B cell (primary cell): Measurements from ENCODE around the gene HPX. TPM values are rescaled to one million over a fixed set of nuclear protein-coding genes. Genes with fewer than 3 reads are reported as not detected.

Experiments used
- ATAC-seq: fragments of 200-7000 bp; cut with Tn5 transposase; one replicate; pipeline ENCODE4 v1.10.0; 2021; ENCODE audit warnings: low read depth, mild to moderate bottlenecking, moderate number of reproducible peaks, moderate library complexity
- CTCF ChIA-PET: fragments of 350-600 bp; sonication (Branson Sonifier 250); formaldehyde crosslinking; loops from one replicate; lab custom pipeline; 2021; ENCODE audit warnings: antibody characterized with exemption, inconsistent platforms; lab: Charles Lee
- POLR2A ChIA-PET: fragments of 350-600 bp; sonication (Branson Sonifier 250); formaldehyde crosslinking; loops from one replicate; lab custom pipeline; 2021; ENCODE audit warnings: antibody characterized with exemption; lab: Charles Lee
- DNase-seq: peaks from one replicate; pipeline ENCODE4 v3.0.0; 2013
- H2AFZ ChIP-seq: 2 replicates; pipeline ENCODE4 v1.6.1; 2012; ENCODE audit warnings: mild to moderate bottlenecking, low read depth, low read length; ENCODE audit not compliant: insufficient read depth, poor library complexity, severe bottlenecking
- H3K27ac ChIP-seq, 2 donors: 1 replicate in 1 of 2; 2 replicates in 1 of 2; pipeline ENCODE4 v1.5.1; 2012 to 2013; ENCODE audit warnings: low read length in 2 of 2, mild to moderate bottlenecking in 2 of 2, moderate library complexity in 1 of 2
- H3K27me3 ChIP-seq, 4 experiments: fragments of 200-600 bp in 1 of 4; sonication (generic) in 1 of 4; replicated peaks in 1 of 4; 1 replicate in 2 of 4; 2 replicates in 2 of 4; pipeline versions ENCODE4 v1.6.1 to v1.7.0; 2013 to 2016; ENCODE audit warnings: low read length in 3 of 4, mild to moderate bottlenecking in 2 of 4, mixed read lengths in 1 of 4, moderate library complexity in 1 of 4; ENCODE audit not compliant: insufficient read depth in 4 of 4, control insufficient read depth in 3 of 4; ENCODE audit errors: control extremely low read depth in 1 of 4
- H3K36me3 ChIP-seq, 2 experiments: replicated peaks in 1 of 2; 1 replicate in 1 of 2; 2 replicates in 1 of 2; pipeline versions ENCODE4 v1.6.1 to v1.7.1; 2013; ENCODE audit warnings: low read length in 1 of 2; ENCODE audit not compliant: insufficient read depth in 2 of 2, control insufficient read depth in 1 of 2; ENCODE audit errors: control extremely low read depth in 1 of 2, extremely low read depth in 1 of 2
- H3K4me1 ChIP-seq, 2 donors: fragments of 200-600 bp in 1 of 2; sonication (generic) in 1 of 2; 1 replicate in 1 of 2; 2 replicates in 1 of 2; pipeline versions ENCODE4 v1.5.1 to v1.6.1; 2013 to 2017; ENCODE audit warnings: low read length in 2 of 2; ENCODE audit not compliant: control insufficient read depth in 2 of 2, insufficient read depth in 2 of 2
- H3K4me2 ChIP-seq: replicated peaks from 2 replicates; pipeline ENCODE3; 2012; ENCODE audit warnings: mild to moderate bottlenecking, low read depth, low read length; ENCODE audit not compliant: poor library complexity, severe bottlenecking
- H3K4me3 ChIP-seq, 5 experiments: fragments of 200-600 bp in 1 of 5; sonication (generic) in 1 of 5; 1 replicate in 3 of 5; 2 replicates in 2 of 5; pipeline versions ENCODE4 v1.5.1 to v1.7.0; 2011 to 2016; ENCODE audit warnings: low read length in 4 of 5, mild to moderate bottlenecking in 4 of 5, low read depth in 2 of 5, control low read depth in 1 of 5, moderate library complexity in 1 of 5; ENCODE audit not compliant: insufficient read depth in 1 of 5; ENCODE audit errors: control extremely low read depth in 1 of 5, extremely low read depth in 1 of 5
- H3K79me2 ChIP-seq: fragments of 200-600 bp; sonication (generic); one replicate; pipeline ENCODE4 v1.6.0; 2016; ENCODE audit warnings: low read length; ENCODE audit not compliant: control insufficient read depth, insufficient read depth
- H3K9ac ChIP-seq: fragments of 200-600 bp; sonication (generic); 2 replicates; pipeline ENCODE4 v1.6.1; 2017; ENCODE audit warnings: mild to moderate bottlenecking, low read length, moderate library complexity
- H3K9me3 ChIP-seq, 3 donors: one replicate each; pipeline versions ENCODE4 v1.6.1 to v1.7.1; 2013; ENCODE audit warnings: low read length in 2 of 3; ENCODE audit not compliant: control insufficient read depth in 2 of 3, insufficient read depth in 1 of 3; ENCODE audit errors: control extremely low read depth in 1 of 3
- H4K20me1 ChIP-seq: 2 replicates; pipeline ENCODE4 v1.6.0; 2012; ENCODE audit warnings: mild to moderate bottlenecking, low read length; ENCODE audit not compliant: insufficient read depth, control insufficient read depth, poor library complexity, severe bottlenecking
- H3K27ac Mint-ChIP-seq: one replicate; pipeline ENCODE4 v1.8.0; 2021; ENCODE audit warnings: mixed read lengths
- H3K27me3 Mint-ChIP-seq: one replicate; pipeline ENCODE4 v1.8.0; 2021; ENCODE audit warnings: mixed read lengths
- H3K4me1 Mint-ChIP-seq: one replicate; pipeline ENCODE4 v1.8.0; 2021; ENCODE audit warnings: mixed read lengths
- H3K4me3 Mint-ChIP-seq: one replicate; pipeline ENCODE4 v1.8.0; 2021; ENCODE audit warnings: mixed read lengths
- H3K9me3 Mint-ChIP-seq: one replicate; pipeline ENCODE4 v1.8.0; 2022; ENCODE audit warnings: mixed read lengths; ENCODE audit not compliant: insufficient read depth
- CTCF ChIP-seq: fragments of 200-600 bp; IDR thresholded peaks from one replicate; pipeline ENCODE4 v1.8.0; 2022; ENCODE audit warnings: antibody characterized with exemption, mild to moderate bottlenecking
- EZH2 ChIP-seq: IDR thresholded peaks from 2 replicates; pipeline ENCODE4 v1.6.1; 2012; ENCODE audit warnings: borderline replicate concordance, low read depth, mild to moderate bottlenecking, moderate library complexity, low read length; ENCODE audit not compliant: insufficient read depth, poor library complexity, severe bottlenecking
- WGBS: methylation state at CpG from one replicate; pipeline ENCODE4 v1.1.5; 2013; ENCODE audit warnings: missing lambda C conversion rate; ENCODE audit not compliant: insufficient coverage; 5-methylcytosine and 5-hydroxymethylcytosine counted together
- intact Hi-C: fragments of 100-400 bp; cut with micrococcal nuclease; formaldehyde crosslinking; loops from one replicate; pipeline ENCODE4 v1.10.0; 2022
- polyA plus RNA-seq: library from polyadenylated mRNA; depleted of rRNA; stranded (reverse); fragments of >200 nt; gene quantifications from 2 replicates; pipeline ENCODE4 v1.2.3, GENCODE V29; 2012
- total RNA-seq, 2 donors: library from RNA; stranded (reverse); fragments of 120-200 nt in 1 of 2; gene quantifications; 1 replicate in 1 of 2; 2 replicates in 1 of 2; pipeline versions ENCODE4 v1.2.3 to v1.2.4, GENCODE V29; 2013 to 2022

HPX gene
- total and polyA plus RNA-seq, 2 donors (not counting 1 experiment from before 2014, with no cell fraction given) = 0.64 to 1.1 TPM

GRCh38 chr11:6468712-6469495 lies 28.1 kb upstream of the HPX start:
- POLR2A ChIA-PET = no interaction called here
- WGBS = 41% methylated on average over 4 of the region's 6 CpGs
- no peaks in the 10 kb centered on the region for H3K9me3 ChIP-seq
- ATAC-seq (no peak), DNase-seq (no peak)
- no peaks in the 10 kb centered on the region for H3K27me3 Mint-ChIP-seq
- H3K27me3 ChIP-seq = peaks cover 0 to 5% (median 0%) of the 10 kb centered on the region in 4 experiments
- CTCF ChIA-PET = interaction anchor here (1.4 to 1.7 kb wide), 3 partner anchors 21 to 90 kb away, joined by 3 to 5 read pairs (median 4); no protein-coding TSS in a partner anchor
- H3K27ac Mint-ChIP-seq = no peak overlapping the region
- peaks cover 0 to 3% of the 10 kb centered on the region in 2 experiments for H3K36me3 ChIP-seq
- H3K4me1 Mint-ChIP-seq = peaks cover 14% of the 10 kb centered on the region
- no peak overlapping the region for H3K9ac ChIP-seq
- H3K4me3 ChIP-seq = no peak overlapping the region
- H3K79me2 ChIP-seq = no peaks in the 10 kb centered on the region
- H3K4me1 ChIP-seq = peaks cover 8 to 12% of the 10 kb centered on the region in 2 donors
- no peak overlapping the region for H3K4me3 Mint-ChIP-seq
- no peaks in the 10 kb centered on the region for H3K9me3 Mint-ChIP-seq
- H2AFZ ChIP-seq = no peak overlapping the region
- TF ChIP-seq CTCF (no peak), EZH2 (no peak)
- no peaks in the 10 kb centered on the region for H4K20me1 ChIP-seq
- H3K27ac ChIP-seq = no peak overlapping the region
- H3K4me2 ChIP-seq = no peak overlapping the region
- intact Hi-C loops = no loop called here

- Mint-ChIP-seq H3K27ac (no peak overlapping the region), H3K4me3 (no peak overlapping the region), H3K9me3 (no peaks in the 10 kb centered on the region), H3K4me1 (no peaks in the 10 kb centered on the region), H3K27me3 (no peaks in the 10 kb centered on the region)
- ChIA-PET CTCF (interaction anchor here (1.0 to 1.5 kb wide), 2 partner anchors 15 to 81 kb away, joined by 3 to 6 read pairs; no protein-coding TSS in a partner anchor), POLR2A (no interaction called here)
- no CpG with 5 or more reads among the region's 1 CpG for WGBS
- Histone ChIP-seq H3K9ac (no peak overlapping the region), H3K27me3 (no peaks in the 10 kb centered on the region), H3K9me3 (no peaks in the 10 kb centered on the region), H3K36me3 (peaks cover 0 to 14% of the 10 kb centered on the region in 2 experiments), H2AFZ (no peak overlapping the region), H3K4me3 (no peak overlapping the region), H3K27ac (no peak overlapping the region), H4K20me1 (no peaks in the 10 kb centered on the region), H3K79me2 (no peaks in the 10 kb centered on the region), H3K4me2 (no peak overlapping the region), H3K4me1 (no peaks in the 10 kb centered on the region)
- no peak for ATAC-seq
- TF ChIP-seq EZH2 = no peak
- TF ChIP-seq CTCF = no peak
- DNase-seq = no peak
- intact Hi-C loops = no loop called here
Measured at GRCh38 chr11:6459099-6459450, 18.3 kb upstream of the HPX start.
